ENCODE measurements around the gene NCBP1. TPM values are rescaled to one million over a fixed set of nuclear protein-coding genes. Genes with fewer than 3 reads are reported as not detected.

The NCBP1 gene
- total and polyA plus RNA-seq, 8 donors, result 5.5 to 90.4 (median 18.5) TPM

DNA sequence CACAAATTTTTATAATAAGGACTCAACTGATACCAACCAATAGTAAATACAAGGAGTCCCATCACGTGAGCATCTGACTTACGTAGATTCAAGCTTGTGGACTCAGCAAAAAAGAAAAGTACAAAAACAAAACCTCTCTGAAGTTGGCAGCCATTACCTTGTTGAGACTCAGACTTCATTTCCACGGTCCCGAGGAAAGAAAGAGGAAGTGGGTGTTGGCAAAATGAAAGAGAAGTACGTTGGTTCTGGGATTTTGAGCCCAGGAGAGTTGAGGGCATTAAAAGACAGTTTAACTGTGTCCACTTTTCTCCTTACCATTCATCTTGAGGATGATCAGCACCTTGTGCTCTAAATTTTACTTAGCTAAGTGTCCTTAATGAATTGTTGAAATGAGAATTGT, 26.7 kb downstream of the NCBP1 start:
- H3K27me3 ChIP-seq, result no peaks in the 10 kb centered on the region
- peaks cover 35 to 99% (median 98%) of the 10 kb centered on the region in 4 donors for H3K36me3 ChIP-seq
- no peaks in the 10 kb centered on the region for H3K9me3 ChIP-seq
- intact Hi-C loops (cut with DNase I; ENCODE audit: low total_unique reads), result no loop called here
- 73 to 89% (median 84%) methylated on average over 5 of the region's 5 CpGs for WGBS, 5 donors
- peaks cover 0 to 15% (median 8%) of the 10 kb centered on the region in 4 donors for H3K4me1 ChIP-seq
- no peak for DNase-seq
- no peak for TF ChIP-seq EP300 (IDR thresholded peaks at IDR 0.05)
- no peak for TF ChIP-seq POLR2AphosphoS5 (IDR thresholded peaks at IDR 0.05)
- TF ChIP-seq, protein P1, sequence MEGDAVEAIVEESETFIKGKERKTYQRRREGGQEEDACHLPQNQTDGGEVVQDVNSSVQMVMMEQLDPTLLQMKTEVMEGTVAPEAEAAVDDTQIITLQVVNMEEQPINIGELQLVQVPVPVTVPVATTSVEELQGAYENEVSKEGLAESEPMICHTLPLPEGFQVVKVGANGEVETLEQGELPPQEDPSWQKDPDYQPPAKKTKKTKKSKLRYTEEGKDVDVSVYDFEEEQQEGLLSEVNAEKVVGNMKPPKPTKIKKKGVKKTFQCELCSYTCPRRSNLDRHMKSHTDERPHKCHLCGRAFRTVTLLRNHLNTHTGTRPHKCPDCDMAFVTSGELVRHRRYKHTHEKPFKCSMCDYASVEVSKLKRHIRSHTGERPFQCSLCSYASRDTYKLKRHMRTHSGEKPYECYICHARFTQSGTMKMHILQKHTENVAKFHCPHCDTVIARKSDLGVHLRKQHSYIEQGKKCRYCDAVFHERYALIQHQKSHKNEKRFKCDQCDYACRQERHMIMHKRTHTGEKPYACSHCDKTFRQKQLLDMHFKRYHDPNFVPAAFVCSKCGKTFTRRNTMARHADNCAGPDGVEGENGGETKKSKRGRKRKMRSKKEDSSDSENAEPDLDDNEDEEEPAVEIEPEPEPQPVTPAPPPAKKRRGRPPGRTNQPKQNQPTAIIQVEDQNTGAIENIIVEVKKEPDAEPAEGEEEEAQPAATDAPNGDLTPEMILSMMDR (IDR thresholded peaks at IDR 0.05), result no peak
- no peak for TF ChIP-seq POLR2A (IDR thresholded peaks at IDR 0.05)
- no peak overlapping the region for H3K4me3 ChIP-seq
- H3K27ac ChIP-seq, result peak overlapping the region in 3 of 5 donors; percentile 38 to 46 (median 38)

DNA sequence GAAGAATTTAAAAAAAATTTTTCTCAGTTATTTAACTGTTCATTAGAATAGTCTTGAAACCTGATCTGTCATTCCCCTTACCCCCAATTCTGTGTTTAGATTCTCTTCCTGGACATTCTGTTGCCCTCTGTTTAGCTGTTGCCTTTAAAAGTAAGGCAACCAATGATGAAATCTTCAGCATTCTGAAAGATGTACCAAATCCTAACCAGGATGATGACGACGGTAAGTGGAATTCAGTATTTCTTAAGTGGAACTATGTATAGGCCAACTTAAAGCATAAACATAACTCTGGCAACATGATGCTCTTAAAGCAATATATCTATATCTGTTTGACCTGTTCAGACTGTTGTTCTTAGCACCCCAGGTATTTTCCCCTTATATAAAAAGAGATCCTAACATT, 27.2 kb downstream of the NCBP1 start:
- Histone ChIP-seq H3K27me3 (no peaks in the 10 kb centered on the region), H3K27ac (peak overlapping the region in 1 of 5 donors; percentile 38), H3K36me3 (peaks cover 41 to 99% (median 98%) of the 10 kb centered on the region in 4 donors), H3K4me1 (peaks cover 0 to 15% (median 8%) of the 10 kb centered on the region in 4 donors), H3K9me3 (no peaks in the 10 kb centered on the region), H3K4me3 (no peak overlapping the region)
- DNase-seq, result no peak
- TF ChIP-seq EP300 (IDR thresholded peaks at IDR 0.05) (no peak), POLR2A (IDR thresholded peaks at IDR 0.05) (no peak), POLR2AphosphoS5 (IDR thresholded peaks at IDR 0.05) (no peak)
- TF ChIP-seq, protein P1 (IDR thresholded peaks at IDR 0.05), result no peak
- intact Hi-C loops (cut with DNase I; ENCODE audit: low total_unique reads), result no loop called here
- 84 to 99% (median 94%) methylated on average over 2 of the region's 2 CpGs for WGBS, 5 donors

DNA sequence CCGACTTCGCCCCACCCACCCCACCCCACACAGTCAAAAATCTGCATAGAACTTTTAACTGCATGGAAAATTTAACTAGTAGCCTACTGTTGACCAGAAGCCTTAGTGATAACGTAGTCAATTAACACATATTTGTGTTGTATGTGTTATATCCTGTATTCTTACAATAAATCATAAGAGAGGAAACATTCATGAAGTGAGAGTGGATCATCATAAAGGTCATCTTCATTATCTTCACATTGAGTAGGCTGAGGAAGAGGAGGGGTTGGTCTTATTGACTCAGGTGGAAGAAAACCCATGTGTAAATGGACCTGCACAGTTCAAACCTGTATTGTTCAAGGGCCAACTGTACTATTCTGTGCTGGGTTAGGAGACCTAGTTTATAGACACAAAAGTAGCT, 32.1 kb downstream of the NCBP1 start:
- Histone ChIP-seq H3K9me3 (no peaks in the 10 kb centered on the region), H3K27me3 (no peaks in the 10 kb centered on the region), H3K4me1 (no peaks in the 10 kb centered on the region), H3K27ac (no peak overlapping the region), H3K36me3 (peaks cover 74 to 99% (median 98%) of the 10 kb centered on the region in 4 donors), H3K4me3 (no peak overlapping the region)
- TF ChIP-seq POLR2A (IDR thresholded peaks at IDR 0.05) (no peak), EP300 (IDR thresholded peaks at IDR 0.05) (no peak), POLR2AphosphoS5 (IDR thresholded peaks at IDR 0.05) (no peak)
- TF ChIP-seq, protein P1 (IDR thresholded peaks at IDR 0.05), result no peak
- DNase-seq, result no peak
- 74 to 91% (median 86%) methylated on average over 3 of the region's 3 CpGs for WGBS, 5 donors
- intact Hi-C loops (cut with DNase I; ENCODE audit: low total_unique reads), result no loop called here

DNA sequence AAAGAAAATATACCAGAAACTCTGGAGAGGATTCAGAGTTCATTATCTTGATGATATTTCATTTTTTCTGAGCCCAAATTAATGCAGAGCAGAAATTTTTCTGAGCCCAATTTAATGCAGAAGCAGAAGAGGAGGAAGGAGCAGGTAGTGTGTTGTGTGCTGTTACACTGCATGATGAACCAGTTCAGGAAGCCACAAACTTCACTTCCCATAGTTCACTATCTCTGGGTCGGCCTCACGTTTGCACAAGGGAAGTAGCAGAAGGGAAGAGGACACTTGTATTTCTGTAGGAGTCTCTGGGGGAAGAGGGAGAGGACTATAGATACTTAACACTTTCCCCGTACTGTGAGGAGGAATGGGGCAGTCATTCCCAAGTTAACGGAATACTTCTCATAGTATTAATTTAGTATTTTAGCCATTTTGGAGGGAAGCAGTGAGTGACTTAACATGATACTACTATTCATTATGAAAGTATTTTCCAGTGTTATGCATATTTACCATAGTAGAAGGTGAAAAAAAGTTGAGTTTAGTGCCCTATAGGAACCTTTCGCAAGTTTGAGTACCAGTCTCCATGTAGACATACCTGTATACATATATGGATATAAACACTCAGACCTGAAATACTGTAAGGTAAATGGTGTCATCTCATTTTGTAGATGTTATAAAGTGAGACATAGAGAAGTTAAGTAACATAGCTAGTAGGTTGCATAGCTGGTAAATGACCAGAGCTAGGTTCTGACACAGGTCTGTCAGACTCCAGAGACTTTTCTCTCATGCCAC, 33.5 kb downstream of the NCBP1 start:
- WGBS, 5 donors, result 74 to 81% (median 75%) methylated on average over 5 of the region's 5 CpGs
- H3K36me3 ChIP-seq, result peaks cover 80 to 100% (median 100%) of the 10 kb centered on the region in 4 donors
- intact Hi-C loops (cut with DNase I; ENCODE audit: low total_unique reads), result no loop called here

More for the DNA sequence above, 33.5 kb downstream of the NCBP1 start:
- Histone ChIP-seq H3K9me3 (no peaks in the 10 kb centered on the region), H3K27ac (no peak overlapping the region), H3K4me3 (no peak overlapping the region), H3K4me1 (peaks cover 0 to 6% (median 0%) of the 10 kb centered on the region in 4 donors), H3K27me3 (no peaks in the 10 kb centered on the region)
- no peak for TF ChIP-seq EP300 (IDR thresholded peaks at IDR 0.05)
- TF ChIP-seq, protein P1 (IDR thresholded peaks at IDR 0.05), result no peak
- no peak for TF ChIP-seq POLR2AphosphoS5 (IDR thresholded peaks at IDR 0.05)
- TF ChIP-seq POLR2A (IDR thresholded peaks at IDR 0.05), result no peak
- DNase-seq, result no peak
